Stimulated activated CD8-positive, alpha-beta memory T cell treated with anti-CD3 and anti-CD28 coated beads, Interleukin-2, amount 100 ng/mL, for 48 hours (primary cell): ENCODE data around the gene PPP1CB.

Experiments
- DNase-seq, 2 donors: peaks; one replicate each; pipeline ENCODE4 v3.0.0-alpha.2; 2020; ENCODE audit warnings: low read depth in 2 of 2

PPP1CB gene

DNA sequence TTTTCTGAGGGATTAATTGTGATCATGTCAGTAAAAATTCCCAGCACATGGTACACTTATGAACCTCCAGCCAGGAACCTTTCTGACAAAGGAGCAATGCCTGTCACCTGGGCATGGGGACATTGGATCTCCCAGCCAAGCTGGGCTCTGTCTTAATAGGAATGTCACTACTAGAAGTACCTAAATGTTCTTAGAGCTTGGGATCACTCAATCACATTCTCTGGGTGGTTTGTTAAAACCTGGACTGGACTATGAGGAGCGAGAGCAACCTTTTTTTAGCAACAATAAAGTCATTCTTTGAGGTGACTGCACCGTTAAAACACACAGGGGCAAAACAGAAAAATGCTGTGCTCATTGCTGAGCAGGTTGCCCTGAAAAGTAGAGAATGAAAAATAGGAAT, 6.4 kb upstream of the PPP1CB start:
- no peak for DNase-seq

- DNase-seq = no peak
Measured at GRCh38 chr2:28745876-28746275, 5.8 kb upstream of the PPP1CB start.

DNA sequence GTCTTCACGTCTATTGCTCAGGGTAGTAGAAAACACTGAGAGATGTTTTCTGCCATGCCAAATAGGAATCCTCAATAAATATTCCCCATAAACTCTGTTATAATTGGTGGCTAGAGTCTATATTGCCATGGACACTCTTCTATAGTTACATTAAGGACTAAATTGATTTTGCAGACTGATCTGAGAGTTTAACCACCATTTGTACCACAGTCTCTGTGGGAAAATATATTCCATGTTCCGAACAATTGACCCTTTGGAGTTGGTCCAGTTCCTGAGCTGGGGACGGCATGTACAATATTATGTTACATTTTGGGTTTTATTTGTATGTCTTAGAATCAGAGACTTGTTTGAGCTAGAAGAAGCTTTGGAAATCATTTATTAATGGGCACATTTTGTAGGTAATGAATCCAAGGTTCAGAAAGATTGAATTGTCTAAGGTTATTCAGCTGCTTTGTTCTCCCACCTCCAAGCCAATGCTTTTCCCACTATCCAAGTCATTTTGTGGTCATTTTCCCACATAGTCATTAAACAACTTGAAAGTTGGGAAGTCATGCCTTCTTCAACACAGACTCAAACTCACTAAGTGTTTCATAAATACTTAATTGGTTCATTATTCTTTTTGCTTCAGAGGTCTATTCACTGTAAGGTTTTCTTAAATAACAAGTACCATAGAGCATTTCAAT, 5.1 kb upstream of the PPP1CB start:
- no peak for DNase-seq

GRCh38 chr2:28747714-28748113, 3.9 kb upstream of the PPP1CB start:
- DNase-seq = no peak

DNA sequence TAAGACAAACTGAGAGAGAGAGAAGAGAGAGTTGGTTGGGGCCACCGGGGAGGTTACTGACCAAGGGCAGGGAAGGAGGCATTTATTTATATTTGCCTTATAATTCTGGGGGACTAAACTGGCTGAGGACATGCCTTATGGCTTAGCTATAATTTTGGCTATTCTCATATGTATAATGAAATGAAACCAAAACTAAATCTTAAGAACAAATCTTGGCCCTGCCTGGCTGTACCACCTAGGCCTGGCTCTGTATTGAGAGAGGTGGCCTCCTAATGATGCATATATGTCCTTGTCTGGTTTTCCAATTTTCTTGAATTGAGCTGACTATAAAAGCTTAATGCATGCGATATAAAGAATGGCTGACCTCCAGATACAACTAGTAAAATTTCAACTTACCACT, 3.5 kb upstream of the PPP1CB start:
- no peak for DNase-seq

DNA sequence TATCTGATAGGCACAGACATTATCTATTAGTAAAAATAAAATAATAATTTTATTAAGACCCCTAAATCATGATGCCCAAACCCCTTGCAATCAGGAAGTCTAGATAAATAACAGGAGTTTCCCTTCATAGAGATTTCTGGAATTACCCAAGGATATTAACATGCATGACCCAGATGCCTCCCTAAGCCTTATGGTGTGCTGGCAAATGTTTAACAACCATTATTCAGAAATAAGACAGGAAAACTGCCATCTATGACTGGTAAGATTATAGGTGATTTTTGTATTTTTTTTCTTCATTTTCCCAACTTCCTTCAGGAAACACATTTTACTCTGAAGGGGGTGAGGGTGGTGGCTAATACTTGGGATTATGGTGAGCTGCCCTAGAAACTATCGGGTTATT, 2.7 kb upstream of the PPP1CB start:
- DNase-seq = no peak

GRCh38 chr2:28749526-28749925, 2.1 kb upstream of the PPP1CB start:
- no peak for DNase-seq

DNA sequence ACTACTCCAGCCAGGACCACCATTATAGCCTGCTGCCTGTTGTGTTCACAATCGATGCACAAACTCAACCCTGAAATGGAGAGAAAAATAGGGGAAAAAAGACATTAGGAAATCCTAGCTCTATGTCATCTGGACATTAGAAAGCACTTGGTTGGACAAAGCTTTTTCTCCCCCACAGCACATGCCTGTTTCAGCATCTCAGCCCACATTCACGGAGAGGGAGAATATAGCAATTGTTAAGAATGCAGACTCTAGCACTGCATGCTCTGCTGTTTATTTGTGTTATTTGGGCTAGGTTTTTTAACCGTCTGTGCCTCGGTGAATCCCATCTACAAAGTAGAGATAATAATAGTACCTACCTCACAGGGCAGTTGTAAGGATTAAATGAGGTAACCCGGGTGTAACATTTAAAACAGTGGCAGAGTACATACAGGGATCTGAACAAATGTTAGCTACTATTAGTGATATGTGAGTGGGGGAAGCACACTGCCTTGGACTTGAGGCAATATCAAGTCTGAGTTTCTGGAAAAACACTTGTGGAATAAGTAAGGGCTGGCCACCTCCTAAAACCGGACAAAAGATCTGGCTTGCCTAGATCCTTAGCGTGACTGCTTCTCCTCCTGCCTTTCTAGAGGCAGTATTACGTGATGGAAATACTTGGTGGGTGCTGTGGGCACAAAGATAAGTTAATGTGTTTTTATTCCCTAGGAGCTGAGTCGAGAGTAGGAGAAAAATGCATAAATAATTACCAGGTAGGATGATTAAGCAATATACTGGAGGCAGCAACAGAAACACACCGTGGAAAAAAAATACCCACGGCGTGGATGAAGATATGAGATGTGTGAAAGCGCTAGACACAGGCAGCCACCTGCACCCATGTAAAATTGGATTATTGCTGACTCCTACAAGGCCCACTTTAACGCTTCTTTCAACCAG, 1.0 kb upstream of the PPP1CB start:
- peak in 1 of 2 donors; percentile 10 for DNase-seq

DNA sequence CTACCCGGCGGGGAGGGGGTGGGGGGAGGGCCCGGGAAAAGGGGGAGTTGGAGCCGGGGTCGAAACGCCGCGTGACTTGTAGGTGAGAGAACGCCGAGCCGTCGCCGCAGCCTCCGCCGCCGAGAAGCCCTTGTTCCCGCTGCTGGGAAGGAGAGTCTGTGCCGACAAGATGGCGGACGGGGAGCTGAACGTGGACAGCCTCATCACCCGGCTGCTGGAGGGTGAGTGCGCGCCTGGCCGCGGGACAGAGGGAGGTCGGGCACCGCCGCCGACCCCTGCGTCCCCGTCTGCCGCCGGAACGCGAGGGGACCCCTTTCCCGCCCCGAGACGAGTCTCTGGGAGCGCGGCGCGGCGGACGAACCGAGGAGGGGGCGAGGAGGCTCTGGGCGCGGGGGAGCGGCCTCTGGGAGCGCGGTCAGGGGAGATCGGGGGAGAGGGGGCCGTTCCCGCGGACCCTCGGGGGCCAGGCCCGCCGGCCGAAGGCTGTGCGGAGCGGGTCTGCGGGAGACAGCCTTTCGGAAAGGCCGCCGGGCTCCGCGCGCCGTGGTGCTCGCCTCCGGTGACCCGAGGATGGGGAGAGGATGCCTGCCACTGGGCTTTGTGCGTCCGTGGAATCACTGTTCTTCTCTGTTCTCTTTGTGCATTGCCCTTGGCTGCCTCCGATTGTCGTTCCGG, 463 bp downstream of the PPP1CB start:
- no peak for DNase-seq

DNA sequence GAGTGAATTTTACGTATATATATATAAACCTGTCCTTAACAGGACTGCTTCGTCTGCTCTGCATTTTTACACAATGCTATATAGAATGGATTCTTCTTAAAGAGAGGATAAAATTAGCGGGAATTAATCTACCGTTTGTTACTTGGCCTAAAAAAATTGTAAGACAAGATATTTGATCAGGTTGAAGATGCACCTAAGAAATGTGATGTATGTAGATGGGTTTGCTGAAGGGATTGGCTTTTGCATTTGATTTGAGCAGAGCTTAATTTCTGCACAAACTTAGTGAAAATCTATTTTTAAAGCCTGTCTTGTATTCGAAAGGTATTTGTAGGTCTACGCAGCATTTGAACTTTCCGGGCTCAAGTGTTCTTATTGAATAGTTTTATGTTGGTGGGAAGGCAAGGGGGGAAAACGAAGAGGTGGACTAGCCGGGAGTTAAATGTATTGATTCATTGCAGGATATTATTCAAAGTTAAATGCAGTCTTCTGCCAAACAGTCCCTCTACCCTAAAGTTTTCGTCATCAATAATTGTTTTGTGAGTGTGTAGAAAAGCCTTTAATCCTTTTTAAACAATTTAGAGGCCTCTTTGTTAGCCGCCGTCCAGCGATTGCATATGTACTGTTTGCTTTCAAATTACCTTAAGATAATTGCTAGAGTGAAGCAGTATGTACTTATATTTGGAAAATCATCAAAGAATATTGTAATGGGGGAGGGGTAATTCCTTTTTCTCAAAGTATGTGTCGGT, 1.2 kb downstream of the PPP1CB start:
- DNase-seq = no peak

GRCh38 chr2:28754321-28754720, 2.7 kb downstream of the PPP1CB start:
- DNase-seq = no peak

GRCh38 chr2:28755421-28755820, 3.8 kb downstream of the PPP1CB start:
- DNase-seq = no peak

DNA sequence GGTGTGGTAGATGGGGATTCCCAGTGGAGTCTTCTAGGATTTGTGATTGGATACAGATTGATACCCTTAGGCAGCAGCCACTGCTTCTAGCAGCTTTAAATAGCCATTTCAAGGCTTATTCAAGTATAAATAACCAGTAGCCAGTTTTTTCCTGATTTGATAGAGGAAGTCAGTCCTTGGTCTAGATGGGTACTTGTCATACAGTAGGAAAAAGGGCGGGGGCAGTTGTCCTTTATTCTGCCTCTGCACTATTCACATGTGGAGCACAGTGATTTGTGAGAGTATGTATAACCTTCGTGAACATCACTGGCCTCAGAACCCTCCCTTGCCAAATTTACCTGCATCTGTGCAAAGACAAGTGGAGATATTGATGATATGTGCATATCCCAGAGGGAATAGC, 6.8 kb downstream of the PPP1CB start:
- no peak for DNase-seq

DNA sequence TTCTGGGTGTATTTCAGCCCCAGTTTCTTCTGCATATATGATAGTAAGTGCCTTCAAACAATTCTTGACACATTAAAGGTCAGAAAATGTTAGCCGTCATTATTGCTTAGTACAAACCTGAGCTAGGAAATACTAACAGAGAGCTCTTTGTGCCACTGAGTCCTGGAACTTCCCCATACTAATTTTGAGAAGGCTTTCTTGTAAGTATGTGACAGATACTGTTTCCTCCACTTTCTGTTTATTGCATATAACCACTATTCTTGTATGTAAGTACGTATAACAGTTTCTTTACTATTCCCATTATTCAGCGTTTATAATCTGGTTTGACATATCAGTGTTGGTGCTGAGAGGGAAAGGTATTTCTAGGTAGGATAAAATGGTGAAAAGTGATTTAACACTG, 9.8 kb downstream of the PPP1CB start:
- DNase-seq = no peak

- no peak for DNase-seq
Measured at GRCh38 chr2:28764909-28765711, 13.5 kb downstream of the PPP1CB start.

GRCh38 chr2:28766070-28766469, 14.4 kb downstream of the PPP1CB start:
- no peak for DNase-seq

GRCh38 chr2:28767337-28767736, 15.7 kb downstream of the PPP1CB start:
- no peak for DNase-seq

- no peak for DNase-seq
Measured at GRCh38 chr2:28768422-28768821, 16.8 kb downstream of the PPP1CB start.

GRCh38 chr2:28768952-28769351, 17.3 kb downstream of the PPP1CB start:
- DNase-seq = no peak

- DNase-seq = no peak
Measured at GRCh38 chr2:28772351-28772750, 20.7 kb downstream of the PPP1CB start.

DNA sequence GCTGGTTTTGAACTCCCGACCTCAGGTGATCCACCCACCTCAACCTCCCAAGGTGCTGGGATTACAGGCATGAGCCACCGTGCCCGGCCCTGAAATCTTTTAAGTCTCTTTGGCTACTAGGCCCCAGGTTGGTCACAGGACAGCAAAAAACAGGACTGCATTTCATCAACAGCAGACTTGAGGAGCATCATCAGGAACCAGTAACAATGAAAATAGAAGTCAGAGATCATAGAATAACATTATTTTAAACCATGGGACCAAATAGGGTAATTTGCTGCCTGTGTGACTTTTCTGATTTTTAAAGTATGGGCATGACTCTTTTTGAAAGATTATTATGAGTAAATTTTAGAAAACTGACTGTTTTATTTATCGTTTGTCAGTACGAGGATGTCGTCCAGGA, 24.8 kb downstream of the PPP1CB start:
- no peak for DNase-seq
